Adipocyte (in vitro differentiated cells): Measurements from ENCODE around the gene ALOXE3.

Experiments
- DNase-seq: peaks from one replicate; pipeline ENCODE4 v3.0.0-alpha.2; 2015; ENCODE audit warnings: low read depth
- H3K27me3 ChIP-seq: replicated peaks from 2 replicates; pipeline ENCODE4 v1.7.0; 2013; ENCODE audit warnings: mild to moderate bottlenecking, low read length, moderate library complexity; ENCODE audit not compliant: control insufficient read depth, insufficient read depth
- H3K36me3 ChIP-seq: 2 replicates; pipeline ENCODE4 v1.7.0; 2013; ENCODE audit warnings: low read length, mild to moderate bottlenecking, moderate library complexity; ENCODE audit not compliant: control insufficient read depth, insufficient read depth, severe bottlenecking
- H3K4me1 ChIP-seq: 2 replicates; pipeline ENCODE4 v1.7.0; 2013; ENCODE audit warnings: mild to moderate bottlenecking, low read length, moderate library complexity; ENCODE audit not compliant: control insufficient read depth, insufficient read depth
- H3K4me3 ChIP-seq: 2 replicates; pipeline ENCODE4 v1.7.0; 2013; ENCODE audit warnings: mild to moderate bottlenecking, low read length, moderate library complexity
- H3K9ac ChIP-seq: 2 replicates; pipeline ENCODE4 v1.7.0; 2013; ENCODE audit warnings: mild to moderate bottlenecking, low read length, moderate library complexity
- H3K9me3 ChIP-seq: 2 replicates; pipeline ENCODE4 v1.7.0; 2013; ENCODE audit warnings: mild to moderate bottlenecking, low read length, moderate library complexity; ENCODE audit not compliant: control insufficient read depth

The ALOXE3 gene

DNA sequence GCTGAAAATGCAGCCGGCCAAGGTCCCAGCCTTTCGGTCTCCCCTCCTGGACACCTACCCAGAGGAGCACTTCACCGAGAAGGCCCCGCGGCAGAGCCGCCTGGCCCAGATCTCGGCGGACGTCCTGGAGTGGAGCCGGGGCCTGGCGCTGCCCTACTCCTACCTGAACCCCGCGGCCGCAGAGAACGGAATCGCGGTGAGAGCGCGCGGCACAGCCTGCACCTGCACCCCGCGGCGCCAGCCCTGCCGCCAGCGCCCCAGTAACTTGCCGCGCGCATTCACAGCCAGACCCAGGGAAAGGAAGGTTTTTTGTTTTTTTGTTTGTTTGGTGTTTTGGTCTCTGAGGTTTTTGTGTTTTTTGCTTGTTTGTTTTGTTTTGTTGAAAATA lies 46.0 kb downstream of the ALOXE3 start:
- H3K4me1 ChIP-seq: no peaks in the 10 kb centered on the region
- H3K4me3 ChIP-seq: no peak overlapping the region
- H3K9me3 ChIP-seq: no peaks in the 10 kb centered on the region
- H3K27me3 ChIP-seq: peaks cover 81% of the 10 kb centered on the region
- no peak overlapping the region for H3K9ac ChIP-seq
- no peaks in the 10 kb centered on the region for H3K36me3 ChIP-seq
- no peak for DNase-seq

DNA sequence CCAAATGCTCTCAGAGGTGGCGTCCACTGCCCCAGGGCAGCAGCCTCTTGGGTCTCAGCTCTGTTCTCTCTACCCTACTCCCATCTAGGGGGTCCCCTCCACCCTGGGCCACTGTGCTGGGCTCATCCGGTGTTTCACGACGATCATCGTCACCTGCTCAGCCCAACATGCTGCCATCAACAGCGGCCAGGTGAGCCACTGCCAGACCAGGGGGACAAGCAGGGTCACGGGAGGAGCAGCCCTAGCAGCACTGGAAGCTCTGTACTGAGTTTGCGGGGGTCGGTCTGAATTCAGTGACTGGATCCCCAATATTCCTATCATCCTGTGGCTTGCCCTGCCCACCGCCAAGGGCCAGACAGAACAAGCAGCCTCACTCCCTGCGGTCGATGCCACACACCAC lies 46.8 kb downstream of the ALOXE3 start:
- Histone ChIP-seq H3K9me3 (no peaks in the 10 kb centered on the region), H3K9ac (no peak overlapping the region), H3K4me3 (no peak overlapping the region), H3K36me3 (no peaks in the 10 kb centered on the region), H3K4me1 (no peaks in the 10 kb centered on the region), H3K27me3 (peaks cover 81% of the 10 kb centered on the region)
- DNase-seq: no peak

DNA sequence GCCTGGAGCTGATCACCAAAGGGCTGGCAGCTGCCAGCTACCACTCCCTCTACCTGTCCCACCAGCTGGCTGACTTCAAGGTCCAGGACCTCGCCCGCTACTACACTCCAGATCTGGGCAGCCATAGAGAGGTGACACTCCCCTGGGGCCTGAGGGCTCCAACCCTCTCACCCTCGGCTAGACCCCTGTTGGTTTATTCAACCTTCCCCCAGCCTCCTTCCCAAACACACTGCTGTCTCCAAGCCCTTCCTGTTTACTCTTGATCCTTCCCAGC lies 48.8 kb downstream of the ALOXE3 start:
- Histone ChIP-seq H3K9me3 (no peaks in the 10 kb centered on the region), H3K9ac (no peak overlapping the region), H3K4me1 (no peaks in the 10 kb centered on the region), H3K36me3 (no peaks in the 10 kb centered on the region), H3K27me3 (peaks cover 76% of the 10 kb centered on the region), H3K4me3 (no peak overlapping the region)
- no peak for DNase-seq

DNA sequence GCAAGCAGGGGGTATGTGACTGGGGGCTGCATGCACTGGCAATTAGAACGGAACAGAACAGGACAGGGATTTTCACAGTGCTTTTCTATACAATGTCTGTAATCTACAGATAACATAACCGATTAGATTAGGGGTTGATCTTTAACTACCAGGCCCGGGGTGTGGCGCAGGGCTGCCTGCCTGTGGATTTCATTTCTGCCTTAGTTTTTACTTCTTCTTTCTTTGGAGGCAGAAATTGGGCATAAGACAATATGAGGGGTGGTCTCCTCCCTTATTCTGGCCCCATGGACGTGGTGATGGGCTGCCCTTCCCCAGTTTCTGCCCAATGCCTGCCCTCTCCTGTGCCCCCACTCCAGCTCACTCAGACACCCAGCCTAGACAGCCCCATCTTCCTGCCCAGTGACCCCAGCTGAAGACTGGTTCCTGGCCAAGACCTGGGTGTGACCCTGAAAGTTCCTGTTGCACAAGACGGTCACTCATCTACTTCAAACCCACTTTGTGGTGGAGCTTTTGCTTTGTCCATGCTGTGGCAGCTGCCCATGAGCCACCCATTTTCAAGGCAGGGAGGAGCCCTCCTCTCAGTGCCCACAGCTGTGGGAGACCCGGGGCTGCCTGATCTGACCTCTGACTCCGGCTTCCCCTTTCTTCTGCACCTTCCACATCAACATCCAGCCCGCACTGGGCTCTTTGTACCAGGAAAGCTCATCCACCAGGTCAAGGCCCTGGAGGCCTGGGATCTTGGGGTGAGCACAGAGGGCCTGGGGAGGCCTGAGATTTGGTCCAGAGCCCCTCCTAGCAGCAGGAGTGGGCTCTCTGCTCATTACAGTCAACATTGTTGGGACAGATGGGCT lies 49.4 kb downstream of the ALOXE3 start:
- H3K36me3 ChIP-seq: no peaks in the 10 kb centered on the region
- DNase-seq: no peak

DNA sequence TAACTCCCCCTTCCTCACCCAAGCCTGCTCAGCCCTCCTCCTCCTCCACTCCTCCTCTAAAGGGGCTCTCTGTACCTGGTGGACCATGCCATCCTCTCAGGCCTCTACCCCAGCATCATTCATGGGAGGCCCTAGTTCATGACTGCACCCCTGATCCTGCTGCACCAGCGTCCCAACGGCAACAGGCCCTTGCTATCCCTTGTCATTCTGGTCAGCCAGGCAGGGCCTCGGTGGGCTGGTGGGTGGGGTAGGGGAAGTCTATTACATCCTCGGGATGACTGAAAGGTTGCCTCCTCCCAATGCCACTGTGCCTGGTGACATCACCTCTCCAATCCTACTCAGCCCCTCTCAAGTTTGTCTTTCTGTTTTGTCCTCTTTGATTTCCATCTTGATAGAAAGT lies 50.5 kb downstream of the ALOXE3 start:
- H3K27me3 ChIP-seq: peaks cover 76% of the 10 kb centered on the region
- H3K9ac ChIP-seq: no peak overlapping the region
- H3K36me3 ChIP-seq: no peaks in the 10 kb centered on the region
- peaks cover under 1% of the 10 kb centered on the region for H3K4me1 ChIP-seq
- no peak for DNase-seq
- H3K9me3 ChIP-seq: no peaks in the 10 kb centered on the region
- no peak overlapping the region for H3K4me3 ChIP-seq

More for the DNA sequence above, 49.4 kb downstream of the ALOXE3 start:
- Histone ChIP-seq H3K9ac (no peak overlapping the region), H3K4me3 (no peak overlapping the region), H3K4me1 (no peaks in the 10 kb centered on the region), H3K9me3 (no peaks in the 10 kb centered on the region), H3K27me3 (peaks cover 74% of the 10 kb centered on the region)

DNA sequence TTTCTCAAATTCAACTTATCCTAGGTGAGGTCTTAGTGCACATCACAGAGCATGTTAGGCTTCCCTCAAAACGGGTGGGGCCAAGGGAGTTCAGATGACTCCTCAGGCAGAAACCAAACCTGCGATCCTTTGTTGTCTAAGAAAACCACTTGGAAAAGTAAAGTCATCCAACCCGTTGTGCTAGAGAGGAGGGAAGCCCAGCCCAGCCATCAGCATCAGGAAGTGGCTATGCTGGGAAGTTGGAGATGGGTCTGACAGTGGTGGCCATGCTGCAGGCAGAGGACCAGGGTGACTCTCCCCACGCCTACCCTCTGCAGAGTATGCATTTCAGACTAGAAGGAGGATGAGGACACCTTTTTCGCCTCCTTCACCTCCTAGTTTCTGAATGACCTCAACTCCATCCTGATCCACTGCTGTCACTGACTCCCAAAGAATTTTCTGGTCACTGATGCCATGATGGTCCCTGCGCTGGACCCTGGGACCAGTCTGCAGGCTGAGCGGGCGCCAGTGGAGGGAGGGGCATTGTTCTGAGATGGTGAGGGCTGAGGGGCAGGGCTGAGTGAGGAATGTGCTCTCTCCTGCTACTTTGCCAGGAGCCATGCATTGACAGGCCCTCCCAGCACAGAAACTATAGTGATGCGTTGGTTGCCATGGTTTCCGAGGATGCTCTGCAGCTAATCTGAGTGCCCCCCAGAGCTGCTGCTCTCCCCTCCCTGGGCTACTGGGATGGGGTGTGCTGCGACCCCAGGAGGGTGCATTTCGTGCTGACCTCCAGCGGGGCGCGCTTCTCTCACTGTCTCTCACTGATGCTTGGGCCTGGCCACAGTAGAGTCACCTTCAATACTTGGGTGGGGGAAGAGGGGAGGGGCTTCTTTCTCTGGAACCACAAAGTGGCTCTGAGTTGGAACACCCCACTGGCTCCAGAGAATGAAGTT lies 51.2 kb downstream of the ALOXE3 start:
- Histone ChIP-seq H3K9ac (no peak overlapping the region), H3K36me3 (no peaks in the 10 kb centered on the region), H3K4me3 (no peak overlapping the region), H3K4me1 (peaks cover 6% of the 10 kb centered on the region), H3K27me3 (peaks cover 76% of the 10 kb centered on the region), H3K9me3 (no peaks in the 10 kb centered on the region)
- no peak for DNase-seq

DNA sequence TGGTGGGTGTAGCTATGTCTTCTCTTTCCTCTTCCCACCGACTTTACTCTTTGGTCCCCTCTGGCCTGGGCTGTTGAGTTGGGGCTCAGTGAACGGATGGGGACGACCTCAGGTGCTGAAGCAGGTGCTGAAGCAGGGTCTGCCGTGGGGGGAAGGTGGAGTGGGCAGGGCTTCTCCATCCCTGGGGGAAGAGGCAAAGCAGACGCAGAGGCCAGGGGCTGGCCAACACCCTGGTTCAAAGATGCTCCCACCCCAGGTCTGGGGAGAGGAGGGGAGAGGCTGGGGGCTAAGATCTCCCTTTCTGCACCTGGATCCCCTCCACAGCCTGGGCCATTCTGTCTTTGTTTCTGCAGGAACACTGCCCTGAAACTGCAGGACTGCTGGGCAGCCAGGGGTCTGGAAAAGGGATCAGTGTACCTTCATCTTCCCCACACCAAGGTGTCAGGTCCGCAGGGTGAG lies 53.7 kb downstream of the ALOXE3 start:
- Histone ChIP-seq H3K9ac (no peak overlapping the region), H3K9me3 (no peaks in the 10 kb centered on the region), H3K27me3 (peaks cover 72% of the 10 kb centered on the region), H3K4me3 (no peak overlapping the region), H3K4me1 (peaks cover 6% of the 10 kb centered on the region), H3K36me3 (no peaks in the 10 kb centered on the region)
- DNase-seq: no peak

DNA sequence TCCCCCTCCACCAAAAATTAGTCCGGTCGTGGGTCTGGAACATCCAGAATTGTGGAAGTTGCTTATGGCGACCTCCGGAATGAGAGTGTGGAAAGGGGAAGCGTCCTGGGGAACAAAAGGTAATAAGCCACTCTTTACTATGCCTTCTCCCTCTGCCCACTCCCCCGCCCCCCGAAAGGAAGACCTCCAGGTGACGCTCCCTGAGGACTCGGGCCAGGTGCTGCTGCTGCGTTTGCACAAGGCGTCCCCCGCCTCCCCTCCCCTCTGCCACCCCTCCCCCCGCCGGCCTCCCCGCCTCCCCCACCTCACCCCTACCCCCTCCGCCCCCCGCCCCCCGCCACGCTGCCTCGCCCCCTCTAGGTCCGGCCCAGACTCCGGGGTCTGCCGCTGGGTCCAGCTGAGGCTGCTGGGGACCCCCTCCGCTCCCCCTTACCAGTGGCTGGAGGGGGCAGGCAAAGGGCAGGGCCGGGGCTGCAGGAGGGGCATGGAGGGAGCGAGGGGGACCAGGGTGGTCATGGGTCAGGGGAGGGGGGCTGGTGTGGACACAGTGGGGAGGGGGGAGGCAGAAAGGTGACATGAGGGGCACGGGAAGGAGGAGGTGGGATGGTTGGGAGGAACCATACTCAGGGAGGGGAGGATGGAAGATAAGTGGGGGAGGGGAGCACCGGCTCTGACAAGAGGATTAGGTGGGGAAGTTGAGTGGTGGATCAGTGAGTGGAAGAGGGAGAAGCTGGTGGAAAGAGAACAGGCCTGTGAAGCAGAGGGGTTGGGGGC lies 54.4 kb downstream of the ALOXE3 start:
- H3K4me3 ChIP-seq: no peak overlapping the region
- no peaks in the 10 kb centered on the region for H3K36me3 ChIP-seq
- H3K9ac ChIP-seq: no peak overlapping the region
- H3K4me1 ChIP-seq: peaks cover 6% of the 10 kb centered on the region
- no peaks in the 10 kb centered on the region for H3K9me3 ChIP-seq
- DNase-seq: no peak
- peaks cover 72% of the 10 kb centered on the region for H3K27me3 ChIP-seq

DNA sequence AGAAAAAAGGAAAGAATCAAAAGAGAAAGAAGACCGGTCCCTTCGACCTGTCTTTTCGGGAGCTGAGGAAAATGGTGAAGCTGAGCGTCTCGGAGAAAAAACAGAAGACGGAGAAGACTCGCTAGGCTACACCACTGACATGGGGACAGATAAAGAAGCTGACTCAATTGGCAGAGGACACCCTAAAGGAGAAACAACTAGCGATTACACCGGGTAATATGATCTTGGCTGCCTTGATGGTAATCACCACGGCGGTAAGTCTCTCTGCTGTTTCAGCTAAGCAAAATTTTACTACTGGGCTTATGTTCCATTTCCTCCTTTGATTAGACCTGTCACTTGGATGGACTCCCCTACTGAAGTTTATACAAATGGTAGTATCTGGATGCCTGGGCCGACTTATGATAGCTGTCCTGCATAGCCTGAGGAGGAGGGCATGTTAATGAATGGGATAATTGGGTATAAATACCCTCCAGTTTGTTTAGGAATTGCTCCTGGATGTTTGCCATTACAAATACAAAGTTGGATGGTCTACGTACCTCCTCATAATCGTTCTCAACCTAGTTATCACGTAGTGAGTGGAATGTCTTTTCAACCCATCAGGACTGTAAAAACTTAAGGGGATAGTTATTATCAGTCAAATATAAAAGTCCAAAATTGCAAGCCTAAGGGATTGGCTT lies 55.4 kb downstream of the ALOXE3 start:
- H3K4me3 ChIP-seq: no peak overlapping the region
- no peak for DNase-seq
- H3K9me3 ChIP-seq: no peaks in the 10 kb centered on the region
- peaks cover 79% of the 10 kb centered on the region for H3K27me3 ChIP-seq
- no peaks in the 10 kb centered on the region for H3K36me3 ChIP-seq
- H3K9ac ChIP-seq: no peak overlapping the region
- H3K4me1 ChIP-seq: peaks cover 6% of the 10 kb centered on the region

DNA sequence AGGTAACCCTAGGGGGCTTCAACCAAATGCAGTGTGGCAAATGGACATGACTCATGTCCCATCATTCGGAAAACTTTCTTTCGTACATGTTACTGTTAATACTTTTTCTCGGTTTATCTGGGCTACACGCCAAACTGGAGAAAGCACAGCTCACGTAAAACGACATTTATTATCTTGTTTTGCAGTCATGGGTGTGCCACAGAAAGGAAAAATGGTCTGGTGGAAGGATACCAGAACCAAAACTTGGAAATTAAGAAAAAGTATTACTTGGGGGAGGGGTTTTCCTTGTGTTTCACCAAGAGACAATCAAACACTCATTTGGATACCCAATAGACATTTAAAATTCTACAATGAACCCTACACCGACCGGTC lies 55.9 kb downstream of the ALOXE3 start:
- no peaks in the 10 kb centered on the region for H3K36me3 ChIP-seq
- H3K4me3 ChIP-seq: no peak overlapping the region
- peaks cover 76% of the 10 kb centered on the region for H3K27me3 ChIP-seq
- H3K9me3 ChIP-seq: no peaks in the 10 kb centered on the region
- no peak overlapping the region for H3K9ac ChIP-seq
- DNase-seq: no peak
- H3K4me1 ChIP-seq: peaks cover 8% of the 10 kb centered on the region
